Esophagus squamous epithelium (tissue), 5 donors: Measurements from ENCODE around the gene CYTH3. TPM values are rescaled to one million over a fixed set of nuclear protein-coding genes. Genes with fewer than 3 reads are reported as not detected.

ENCODE experiments used
- DNase-seq: peaks from one replicate; lab custom pipeline; 2025; lab: John Stamatoyannopoulos, UW
- H3K27ac ChIP-seq, 4 donors: fragments of 200-600 bp; sonication (generic); one replicate each; pipeline ENCODE4 v1.5.1; 2016 to 2019; ENCODE audit warnings: mild to moderate bottlenecking in 1 of 4
- H3K27me3 ChIP-seq, 4 donors: fragments of 200-600 bp; sonication (generic); 1 replicate in 3 of 4; 2 replicates in 1 of 4; pipeline versions ENCODE4 v1.5.1 to v1.6.0; 2017 to 2021; ENCODE audit warnings: antibody characterized with exemption in 1 of 4
- H3K36me3 ChIP-seq, 3 donors: fragments of 200-600 bp; sonication (generic); one replicate each; pipeline ENCODE4 v1.5.1; 2016 to 2019
- H3K4me1 ChIP-seq, 3 donors: fragments of 200-600 bp; sonication (generic); one replicate each; pipeline ENCODE4 v1.5.1; 2017 to 2019
- H3K4me3 ChIP-seq, 4 donors: fragments of 200-600 bp; sonication (generic); 1 replicate in 3 of 4; 2 replicates in 1 of 4; pipeline ENCODE4 v1.5.1; 2016 to 2019; ENCODE audit warnings: mild to moderate bottlenecking in 2 of 4, moderate library complexity in 1 of 4
- H3K9me3 ChIP-seq, 3 donors: fragments of 200-600 bp; sonication (generic); one replicate each; pipeline ENCODE4 v1.5.1; 2016 to 2019
- CTCF ChIP-seq, 6 experiments: fragments of 450-650 bp in 4 of 6; fragments of 200-600 bp in 2 of 6; sonication (generic) in 2 of 6; IDR thresholded peaks; one replicate each; pipeline ENCODE4 v1.5.1; 2016 to 2019; ENCODE audit warnings: antibody characterized with exemption in 6 of 6, mild to moderate bottlenecking in 4 of 6, moderate library complexity in 4 of 6
- POLR2A ChIP-seq, 4 donors: fragments of 450-650 bp; IDR thresholded peaks; one replicate each; pipeline ENCODE4 v1.6.1; 2017; ENCODE audit warnings: antibody characterized with exemption in 4 of 4, mild to moderate bottlenecking in 4 of 4, moderate library complexity in 3 of 4
- WGBS, 2 donors: methylation state at CpG; one replicate each; pipeline ENCODE4 v1.1.5; 2018; 5-methylcytosine and 5-hydroxymethylcytosine counted together
- intact Hi-C: fragments of 100-400 bp; cut with DNase I; formaldehyde crosslinking; loops from one replicate; pipeline ENCODE4 v1.15.0; 2022
- total RNA-seq, 4 donors: library from RNA; depleted of rRNA; stranded (reverse); fragments of >200 nt; gene quantifications; one replicate each; pipeline ENCODE4 v1.1.0, GENCODE V29; 2016
- donor health status: DM: yes; HTN: yes; CAD: no.

CYTH3 gene
- total RNA-seq, 4 donors from 2014 or later, result 11.5 to 27.7 (median 12.7) TPM

- DNase-seq, result no peak
- no peaks in the 10 kb centered on the region for H3K9me3 ChIP-seq
- TF ChIP-seq CTCF (IDR thresholded peaks at IDR 0.05) (no peak), POLR2A (IDR thresholded peaks at IDR 0.05) (no peak)
- intact Hi-C loops, result no loop called here
- H3K4me3 ChIP-seq, result no peak overlapping the region
- H3K36me3 ChIP-seq, result no peaks in the 10 kb centered on the region
- WGBS, 2 donors, result 51 to 68% methylated on average over 4 of the region's 4 CpGs
- peaks cover 3 to 100% (median 30%) of the 10 kb centered on the region in 3 donors for H3K4me1 ChIP-seq
- H3K27me3 ChIP-seq, result no peaks in the 10 kb centered on the region
- H3K27ac ChIP-seq, result peak overlapping the region in 2 of 4 donors; percentile 46 to 55
These were observed 20.8 kb downstream of the CYTH3 start for GRCh38 chr7:6251653-6252052.

- Histone ChIP-seq H3K4me3 (no peak overlapping the region), H3K9me3 (no peaks in the 10 kb centered on the region), H3K27me3 (no peaks in the 10 kb centered on the region), H3K36me3 (no peaks in the 10 kb centered on the region), H3K4me1 (peaks cover 3 to 99% (median 21%) of the 10 kb centered on the region in 3 donors), H3K27ac (peak overlapping the region in 3 of 4 donors; percentile 1 to 57 (median 55))
- no peak for TF ChIP-seq POLR2A (IDR thresholded peaks at IDR 0.05)
- peak in 1 of 6 experiments; percentile 8 for TF ChIP-seq CTCF (IDR thresholded peaks at IDR 0.05)
- 32 to 39% methylated on average over 4 of the region's 4 CpGs for WGBS, 2 donors
- no peak for DNase-seq
- intact Hi-C loops, result no loop called here
These were observed 22.0 kb downstream of the CYTH3 start for GRCh38 chr7:6250364-6250833.

- H3K4me1 ChIP-seq, result peaks cover 3 to 89% (median 17%) of the 10 kb centered on the region in 3 donors
- H3K36me3 ChIP-seq, result no peaks in the 10 kb centered on the region
- 97 to 100% methylated on average over 4 of the region's 4 CpGs for WGBS, 2 donors
- DNase-seq, result no peak
- intact Hi-C loops, result no loop called here
- no peaks in the 10 kb centered on the region for H3K9me3 ChIP-seq
- no peak for TF ChIP-seq POLR2A (IDR thresholded peaks at IDR 0.05)
- no peak for TF ChIP-seq CTCF (IDR thresholded peaks at IDR 0.05)
- no peaks in the 10 kb centered on the region for H3K27me3 ChIP-seq
- no peak overlapping the region for H3K4me3 ChIP-seq
- no peak overlapping the region for H3K27ac ChIP-seq
These were observed 23.4 kb downstream of the CYTH3 start for GRCh38 chr7:6249043-6249442.

GRCh38 chr7:6248581-6248980 lies 23.8 kb downstream of the CYTH3 start:
- 69 to 87% methylated on average over 6 of the region's 6 CpGs for WGBS, 2 donors
- no peaks in the 10 kb centered on the region for H3K9me3 ChIP-seq
- peaks cover 3 to 84% (median 17%) of the 10 kb centered on the region in 3 donors for H3K4me1 ChIP-seq
- peak overlapping the region in 1 of 4 donors; percentile 31 for H3K27ac ChIP-seq
- DNase-seq, result no peak
- H3K27me3 ChIP-seq, result no peaks in the 10 kb centered on the region
- intact Hi-C loops, result no loop called here
- TF ChIP-seq CTCF (IDR thresholded peaks at IDR 0.05), result no peak
- TF ChIP-seq POLR2A (IDR thresholded peaks at IDR 0.05), result no peak
- H3K36me3 ChIP-seq, result no peaks in the 10 kb centered on the region
- no peak overlapping the region for H3K4me3 ChIP-seq

GRCh38 chr7:6246251-6246917 lies 26.0 kb downstream of the CYTH3 start:
- no peak for TF ChIP-seq CTCF (IDR thresholded peaks at IDR 0.05)
- no peak for TF ChIP-seq POLR2A (IDR thresholded peaks at IDR 0.05)
- intact Hi-C loops, result no loop called here
- Histone ChIP-seq H3K27ac (no peak overlapping the region), H3K4me1 (peaks cover 3 to 62% (median 14%) of the 10 kb centered on the region in 3 donors), H3K27me3 (no peaks in the 10 kb centered on the region), H3K9me3 (no peaks in the 10 kb centered on the region), H3K4me3 (no peak overlapping the region), H3K36me3 (no peaks in the 10 kb centered on the region)
- 74 to 84% methylated on average over 8 of the region's 8 CpGs for WGBS, 2 donors
- no peak for DNase-seq
